ENCODE measurements around the gene GBE1.

GBE1 gene

GRCh38 chr3:81699536-81700320 is 61.7 kb downstream of the GBE1 start:
- 94% methylated on average over 8 of the region's 8 CpGs for WGBS
- no peaks in the 10 kb centered on the region for H3K27me3 ChIP-seq (ENCODE audit: insufficient read depth, low read length)
- no peaks in the 10 kb centered on the region for H3K4me1 ChIP-seq (ENCODE audit: insufficient read depth, low read length)
- no peak overlapping the region for H3K9ac ChIP-seq (ENCODE audit: low read depth, low read length)
- no peak overlapping the region for H3K27ac ChIP-seq (ENCODE audit: low read depth, low read length)
- no peaks in the 10 kb centered on the region for H3K36me3 ChIP-seq (ENCODE audit: insufficient read depth, low read length)
- no peak overlapping the region for H3K4me3 ChIP-seq (ENCODE audit: low read length)
- H3K9me3 ChIP-seq (ENCODE audit: insufficient read depth, low read depth, low read length): no peaks in the 10 kb centered on the region

GRCh38 chr3:81696090-81696489 is 65.4 kb downstream of the GBE1 start:
- Histone ChIP-seq H3K9ac (ENCODE audit: low read depth, low read length) (no peak overlapping the region), H3K36me3 (ENCODE audit: insufficient read depth, low read length) (no peaks in the 10 kb centered on the region), H3K9me3 (ENCODE audit: insufficient read depth, low read depth, low read length) (no peaks in the 10 kb centered on the region), H3K27me3 (ENCODE audit: insufficient read depth, low read length) (no peaks in the 10 kb centered on the region), H3K4me1 (ENCODE audit: insufficient read depth, low read length) (no peaks in the 10 kb centered on the region), H3K4me3 (ENCODE audit: low read length) (no peak overlapping the region), H3K27ac (ENCODE audit: low read depth, low read length) (no peak overlapping the region)
- WGBS: 98% methylated on average over 2 of the region's 3 CpGs

GRCh38 chr3:81695302-81695701 is 66.1 kb downstream of the GBE1 start:
- Histone ChIP-seq H3K9me3 (ENCODE audit: insufficient read depth, low read depth, low read length) (no peaks in the 10 kb centered on the region), H3K36me3 (ENCODE audit: insufficient read depth, low read length) (no peaks in the 10 kb centered on the region), H3K4me1 (ENCODE audit: insufficient read depth, low read length) (no peaks in the 10 kb centered on the region), H3K9ac (ENCODE audit: low read depth, low read length) (no peak overlapping the region), H3K4me3 (ENCODE audit: low read length) (no peak overlapping the region), H3K27ac (ENCODE audit: low read depth, low read length) (no peak overlapping the region), H3K27me3 (ENCODE audit: insufficient read depth, low read length) (no peaks in the 10 kb centered on the region)
- 100% methylated on average over 1 of the region's 2 CpGs for WGBS

GRCh38 chr3:81694662-81695061 is 66.8 kb downstream of the GBE1 start:
- Histone ChIP-seq H3K27ac (ENCODE audit: low read depth, low read length) (no peak overlapping the region), H3K9ac (ENCODE audit: low read depth, low read length) (no peak overlapping the region), H3K27me3 (ENCODE audit: insufficient read depth, low read length) (no peaks in the 10 kb centered on the region), H3K4me1 (ENCODE audit: insufficient read depth, low read length) (no peaks in the 10 kb centered on the region), H3K4me3 (ENCODE audit: low read length) (no peak overlapping the region), H3K9me3 (ENCODE audit: insufficient read depth, low read depth, low read length) (no peaks in the 10 kb centered on the region), H3K36me3 (ENCODE audit: insufficient read depth, low read length) (no peaks in the 10 kb centered on the region)
- WGBS: 90% methylated on average over 5 of the region's 5 CpGs

GRCh38 chr3:81692766-81693165 is 68.7 kb downstream of the GBE1 start:
- Histone ChIP-seq H3K27me3 (ENCODE audit: insufficient read depth, low read length) (no peaks in the 10 kb centered on the region), H3K4me1 (ENCODE audit: insufficient read depth, low read length) (no peaks in the 10 kb centered on the region), H3K4me3 (ENCODE audit: low read length) (no peak overlapping the region), H3K36me3 (ENCODE audit: insufficient read depth, low read length) (no peaks in the 10 kb centered on the region), H3K27ac (ENCODE audit: low read depth, low read length) (no peak overlapping the region), H3K9me3 (ENCODE audit: insufficient read depth, low read depth, low read length) (no peaks in the 10 kb centered on the region), H3K9ac (ENCODE audit: low read depth, low read length) (no peak overlapping the region)
- WGBS: no CpG with 5 or more reads among the region's 1 CpG

GRCh38 chr3:81689617-81690016 is 71.8 kb downstream of the GBE1 start:
- WGBS: 95% methylated on average over 7 of the region's 7 CpGs
- Histone ChIP-seq H3K9me3 (ENCODE audit: insufficient read depth, low read depth, low read length) (no peaks in the 10 kb centered on the region), H3K27me3 (ENCODE audit: insufficient read depth, low read length) (no peaks in the 10 kb centered on the region), H3K36me3 (ENCODE audit: insufficient read depth, low read length) (no peaks in the 10 kb centered on the region), H3K27ac (ENCODE audit: low read depth, low read length) (no peak overlapping the region), H3K4me3 (ENCODE audit: low read length) (no peak overlapping the region), H3K4me1 (ENCODE audit: insufficient read depth, low read length) (no peaks in the 10 kb centered on the region), H3K9ac (ENCODE audit: low read depth, low read length) (no peak overlapping the region)

- H3K9me3 ChIP-seq (ENCODE audit: insufficient read depth, low read depth, low read length): no peaks in the 10 kb centered on the region
- H3K36me3 ChIP-seq (ENCODE audit: insufficient read depth, low read length): no peaks in the 10 kb centered on the region
- no peaks in the 10 kb centered on the region for H3K27me3 ChIP-seq (ENCODE audit: insufficient read depth, low read length)
- H3K9ac ChIP-seq (ENCODE audit: low read depth, low read length): no peak overlapping the region
- WGBS: 91% methylated on average over 4 of the region's 4 CpGs
- no peak overlapping the region for H3K4me3 ChIP-seq (ENCODE audit: low read length)
- no peak overlapping the region for H3K27ac ChIP-seq (ENCODE audit: low read depth, low read length)
- no peaks in the 10 kb centered on the region for H3K4me1 ChIP-seq (ENCODE audit: insufficient read depth, low read length)
Measured at GRCh38 chr3:81684751-81685395, 76.6 kb downstream of the GBE1 start.

GRCh38 chr3:81676706-81677456 is 84.6 kb downstream of the GBE1 start:
- H3K4me3 ChIP-seq (ENCODE audit: low read length): no peak overlapping the region
- peaks cover 6% of the 10 kb centered on the region; the same call in 1 of the 2 replicates for H3K4me1 ChIP-seq (ENCODE audit: insufficient read depth, low read length)
- no peak overlapping the region for H3K27ac ChIP-seq (ENCODE audit: low read depth, low read length)
- H3K36me3 ChIP-seq (ENCODE audit: insufficient read depth, low read length): no peaks in the 10 kb centered on the region
- 89% methylated on average over 5 of the region's 5 CpGs for whole genome bisulfite sequencing
- H3K9ac ChIP-seq (ENCODE audit: low read depth, low read length): no peak overlapping the region
- H3K9me3 ChIP-seq (ENCODE audit: insufficient read depth, low read depth, low read length): no peaks in the 10 kb centered on the region
- no peaks in the 10 kb centered on the region for H3K27me3 ChIP-seq (ENCODE audit: insufficient read depth, low read length)

GRCh38 chr3:81674690-81675089 is 86.8 kb downstream of the GBE1 start:
- Histone ChIP-seq H3K27ac (ENCODE audit: low read depth, low read length) (no peak overlapping the region), H3K9me3 (ENCODE audit: insufficient read depth, low read depth, low read length) (no peaks in the 10 kb centered on the region), H3K4me1 (ENCODE audit: insufficient read depth, low read length) (peaks cover 6% of the 10 kb centered on the region; the same call in 1 of the 2 replicates), H3K9ac (ENCODE audit: low read depth, low read length) (no peak overlapping the region), H3K36me3 (ENCODE audit: insufficient read depth, low read length) (no peaks in the 10 kb centered on the region), H3K27me3 (ENCODE audit: insufficient read depth, low read length) (no peaks in the 10 kb centered on the region), H3K4me3 (ENCODE audit: low read length) (no peak overlapping the region)

- Histone ChIP-seq H3K27ac (ENCODE audit: low read depth, low read length) (no peak overlapping the region), H3K4me1 (ENCODE audit: insufficient read depth, low read length) (no peaks in the 10 kb centered on the region), H3K9ac (ENCODE audit: low read depth, low read length) (no peak overlapping the region), H3K27me3 (ENCODE audit: insufficient read depth, low read length) (no peaks in the 10 kb centered on the region), H3K36me3 (ENCODE audit: insufficient read depth, low read length) (no peaks in the 10 kb centered on the region), H3K9me3 (ENCODE audit: insufficient read depth, low read depth, low read length) (no peaks in the 10 kb centered on the region), H3K4me3 (ENCODE audit: low read length) (no peak overlapping the region)
- WGBS: 93% methylated on average over 2 of the region's 3 CpGs
Measured at GRCh38 chr3:81668283-81668682, 93.2 kb downstream of the GBE1 start.

GRCh38 chr3:81666502-81667121 is 94.8 kb downstream of the GBE1 start:
- H3K4me3 ChIP-seq (ENCODE audit: low read length): no peak overlapping the region
- no peaks in the 10 kb centered on the region for H3K4me1 ChIP-seq (ENCODE audit: insufficient read depth, low read length)
- no peaks in the 10 kb centered on the region for H3K36me3 ChIP-seq (ENCODE audit: insufficient read depth, low read length)
- no peaks in the 10 kb centered on the region for H3K9me3 ChIP-seq (ENCODE audit: insufficient read depth, low read depth, low read length)
- no peak overlapping the region for H3K27ac ChIP-seq (ENCODE audit: low read depth, low read length)
- H3K27me3 ChIP-seq (ENCODE audit: insufficient read depth, low read length): no peaks in the 10 kb centered on the region
- H3K9ac ChIP-seq (ENCODE audit: low read depth, low read length): no peak overlapping the region
